Heart right ventricle (tissue), 16 donors: Measurements from ENCODE around the gene RHOA. TPM values are rescaled to one million over a fixed set of nuclear protein-coding genes. Genes with fewer than 3 reads are reported as not detected.

Source experiments
- ATAC-seq, 8 donors: fragments of 200-7000 bp; cut with Tn5 transposase; one replicate each; pipeline ENCODE4 v1.9.1; 2020; ENCODE audit warnings: mild to moderate bottlenecking in 8 of 8, moderate library complexity in 8 of 8, moderate number of reproducible peaks in 1 of 8
- DNase-seq, 2 donors: peaks; one replicate each; pipeline ENCODE4 v3.0.0-alpha.2; 2020
- H3K27ac ChIP-seq, 10 donors: fragments of 200-600 bp; sonication (generic) in 2 of 10; one replicate each; pipeline versions ENCODE4 v1.5.0 to v1.8.0; 2020 to 2022; ENCODE audit warnings: mild to moderate bottlenecking in 3 of 10
- H3K27me3 ChIP-seq, 7 donors: fragments of 200-600 bp; one replicate each; pipeline ENCODE4 v1.8.0; 2021 to 2022; ENCODE audit warnings: mild to moderate bottlenecking in 2 of 7
- H3K36me3 ChIP-seq, 9 donors: fragments of 200-600 bp; sonication (generic) in 1 of 9; one replicate each; pipeline versions ENCODE4 v1.5.0 to v1.8.0; 2020 to 2022; ENCODE audit warnings: mild to moderate bottlenecking in 2 of 9
- H3K4me1 ChIP-seq, 9 donors: fragments of 200-600 bp; sonication (generic) in 1 of 9; one replicate each; pipeline versions ENCODE4 v1.5.0 to v1.8.0; 2020 to 2022; ENCODE audit warnings: mild to moderate bottlenecking in 4 of 9
- H3K4me3 ChIP-seq, 10 donors: fragments of 200-600 bp; sonication (generic) in 2 of 10; one replicate each; pipeline versions ENCODE4 v1.5.0 to v1.8.0; 2020 to 2022; ENCODE audit warnings: mild to moderate bottlenecking in 7 of 10, moderate library complexity in 2 of 10
- H3K9me3 ChIP-seq, 11 donors: fragments of 200-600 bp in 10 of 11; sonication (generic) in 2 of 11; one replicate each; pipeline versions ENCODE4 v1.5.0 to v1.8.0; 2013 to 2022; ENCODE audit warnings: mild to moderate bottlenecking in 2 of 11, control low read depth in 1 of 11, moderate library complexity in 1 of 11
- CTCF ChIP-seq, 9 donors: fragments of 200-600 bp; sonication (generic) in 2 of 9; IDR thresholded peaks; one replicate each; pipeline versions ENCODE4 v1.5.0 to v1.8.0; 2021 to 2022; ENCODE audit warnings: antibody characterized with exemption in 9 of 9, mild to moderate bottlenecking in 5 of 9, moderate library complexity in 1 of 9
- WGBS, 2 donors: extraction: QIAGEN DNeasy Blood & Tissue Kit; methylation state at CpG; one replicate each; pipeline ENCODE4 v1.1.7; 2013; ENCODE audit warnings: inconsistent platforms in 1 of 2; 5-methylcytosine and 5-hydroxymethylcytosine counted together
- intact Hi-C, 10 donors: fragments of 100-400 bp; cut with DNase I; formaldehyde crosslinking; loops; one replicate each; pipeline versions ENCODE4 v1.11.1 to v1.14.2; 2022
- polyA plus RNA-seq, 2 donors: library from polyadenylated mRNA; stranded (reverse); fragments of 200-250 nt; gene quantifications; one replicate each; pipeline ENCODE4 v1.2.3, GENCODE V29; 2013
- total RNA-seq, 10 donors: library from RNA; stranded (reverse); fragmentation: NEBNext Ultra II Directional in 3 of 10; extraction: Animal tissue kit (Norgen Biotek cat#: 25700) in 3 of 10; gene quantifications; one replicate each; pipeline versions ENCODE4 v1.2.1 to v1.2.4, GENCODE V29; 2021 to 2023
- donor health status: Arrhythmogenic right ventricular cardiomyopathy.
- donor health status: ischemic (EF 13 %, LVEDD 7.1; RV severe dilation, severe dysfunction).
- donor health status: healthy with polysubstance abuse.
- donor health status: DM: no; HTN: yes; CAD: no.
- donor health status: DM: no; HTN: no; CAD: no.
- donor health status: ischemic (EF 25% LVEDD 6.9; RV normal size, moderate dysfunction).
- donor health status: ischemic (EF 25% LVEDD 5.7; RV mildly dilated, moderate dysfunction).
- donor health status: healthy.
- donor health status: DM: yes; HTN: yes; CAD: no.
- donor health status: Ischemic cardiomyopathy.
- donor health status: ischemic (EF 35%, LVEDD 5.7; RV mildly dilated, moderate dysfunction).
- donor health status: nonischemic (EF 11% LVEDD 7.7; RV severe dilation, severe dysfunction).
- donor health status: DM: yes; HTN: yes; CAD: no.
- donor health status: PGD.
- donor health status: ischemic (EF 29% LVEDD 5.4; RV normal size, mild dysfunction).
- donor health status: nonischemic (EF 23%, LVEDD 6.1; RV moderate dilation, normal function).

The RHOA gene
- total and polyA plus RNA-seq, 12 donors = 139 to 335 (median 250) TPM

- DNase-seq (no peak), ATAC-seq (no peak)
- H3K4me1 ChIP-seq = peaks cover 0 to 11% (median 0%) of the 10 kb centered on the region in 9 donors
- H3K27ac ChIP-seq = no peak overlapping the region
- H3K9me3 ChIP-seq = no peaks in the 10 kb centered on the region
- intact Hi-C loops = no loop called here
- no peak overlapping the region for H3K4me3 ChIP-seq
- no peaks in the 10 kb centered on the region for H3K27me3 ChIP-seq
- WGBS, 2 donors = 91 to 94% methylated on average over 3 of the region's 3 CpGs
- peaks cover 0 to 100% (median 37%) of the 10 kb centered on the region in 9 donors for H3K36me3 ChIP-seq
- no peak for TF ChIP-seq CTCF (IDR thresholded peaks at IDR 0.05)
These were observed 100.5 kb downstream of the RHOA start for GRCh38 chr3:49311283-49311682.

GRCh38 chr3:49310677-49311076 lies 101.1 kb downstream of the RHOA start:
- Histone ChIP-seq H3K9me3 (no peaks in the 10 kb centered on the region), H3K36me3 (peaks cover 0 to 100% (median 40%) of the 10 kb centered on the region in 9 donors), H3K27me3 (no peaks in the 10 kb centered on the region), H3K4me3 (no peak overlapping the region), H3K4me1 (peaks cover 0 to 11% (median 0%) of the 10 kb centered on the region in 9 donors), H3K27ac (no peak overlapping the region)
- DNase-seq (no peak), ATAC-seq (no peak)
- 100% methylated on average over 1 of the region's 1 CpG for WGBS, 2 donors
- TF ChIP-seq CTCF (IDR thresholded peaks at IDR 0.05) = no peak
- intact Hi-C loops = no loop called here

Other genes starting within 250 kb of the RHOA start
- gene CCDC71, start 245.6 kb downstream of the RHOA start, total RNA-seq = 10 to 100 TPM; 10.4 to 16.9 (median 12.3) TPM
- gene CCDC71, start 245.6 kb downstream of the RHOA start, polyA plus RNA-seq = 10 to 100 TPM in 1 of 2 donors, 1 to 10 TPM in 1; 7.2 to 16.3 TPM
- 100 to 1,000 TPM in 9 of 10 donors, 10 to 100 TPM in 1; 87.9 to 190 (median 118) TPM for gene KLHDC8B, start 240.4 kb downstream of the RHOA start, total RNA-seq
- gene KLHDC8B, start 240.4 kb downstream of the RHOA start, polyA plus RNA-seq = 100 to 1,000 TPM in 1 of 2 donors, 10 to 100 TPM in 1; 56.2 to 121 TPM
- gene C3orf62, start 134.7 kb downstream of the RHOA start, total RNA-seq = 1 to 10 TPM; 2.3 to 4.1 (median 2.8) TPM
- 1 to 10 TPM; 2.4 to 9.1 TPM for gene C3orf62, start 134.7 kb downstream of the RHOA start, polyA plus RNA-seq
- gene USP4, start 71.9 kb downstream of the RHOA start, total RNA-seq = 10 to 100 TPM; 35.4 to 48.3 (median 43.5) TPM
- gene USP4, start 71.9 kb downstream of the RHOA start, polyA plus RNA-seq = 10 to 100 TPM; 19.9 to 52.4 TPM
- gene GPX1, start 53.6 kb downstream of the RHOA start, total RNA-seq = 100 to 1,000 TPM in 5 of 10 donors, 10 to 100 TPM in 5; 85.2 to 223 (median 102) TPM
- gene GPX1, start 53.6 kb downstream of the RHOA start, polyA plus RNA-seq = 100 to 1,000 TPM; 203 to 267 TPM
- gene TCTA, start 447 bp upstream of the RHOA start, total RNA-seq = 10 to 100 TPM; 13.9 to 22.6 (median 17.6) TPM
- gene TCTA, start 447 bp upstream of the RHOA start, polyA plus RNA-seq = 10 to 100 TPM; 16.5 to 19.0 TPM
- 10 to 100 TPM; 21.3 to 40.9 (median 34.3) TPM for gene AMT, start 10.5 kb upstream of the RHOA start, total RNA-seq
- gene AMT, start 10.5 kb upstream of the RHOA start, polyA plus RNA-seq = 10 to 100 TPM in 1 of 2 donors, 1 to 10 TPM in 1; 3.2 to 22.6 TPM
- gene NICN1, start 17.3 kb upstream of the RHOA start, total RNA-seq = 10 to 100 TPM; 13.9 to 22.5 (median 18.3) TPM
- gene NICN1, start 17.3 kb upstream of the RHOA start, polyA plus RNA-seq = 1 to 10 TPM; 7.7 to 8.3 TPM
- gene DAG1, start 58.3 kb upstream of the RHOA start, total RNA-seq = 100 to 1,000 TPM; 118 to 173 (median 139) TPM
- 10 to 100 TPM; 37.7 to 50.9 TPM for gene DAG1, start 58.3 kb upstream of the RHOA start, polyA plus RNA-seq
- 1 to 10 TPM in 4 of 10 donors, under 1 TPM in 6; 0.17 to 1.4 (median 0.68) TPM for gene BSN, start 142.5 kb upstream of the RHOA start, total RNA-seq
- under 1 TPM; 0.06 to 0.37 TPM for gene BSN, start 142.5 kb upstream of the RHOA start, polyA plus RNA-seq